NCI-H146 treated with DMSO at 0.1 percent for 48 hours (cell line): ENCODE measurements around the gene CTIF.
"Not testable (repeated sequence)": the region's sequence is repeated elsewhere in the genome, so short reads cannot be mapped to it uniquely, and the experiment has no call there.

Source experiments
- DNase-seq: peaks from one replicate; lab custom pipeline; 2025; ENCODE audit not compliant: unreplicated experiment; lab: John Stamatoyannopoulos, UW

The CTIF gene

DNA sequence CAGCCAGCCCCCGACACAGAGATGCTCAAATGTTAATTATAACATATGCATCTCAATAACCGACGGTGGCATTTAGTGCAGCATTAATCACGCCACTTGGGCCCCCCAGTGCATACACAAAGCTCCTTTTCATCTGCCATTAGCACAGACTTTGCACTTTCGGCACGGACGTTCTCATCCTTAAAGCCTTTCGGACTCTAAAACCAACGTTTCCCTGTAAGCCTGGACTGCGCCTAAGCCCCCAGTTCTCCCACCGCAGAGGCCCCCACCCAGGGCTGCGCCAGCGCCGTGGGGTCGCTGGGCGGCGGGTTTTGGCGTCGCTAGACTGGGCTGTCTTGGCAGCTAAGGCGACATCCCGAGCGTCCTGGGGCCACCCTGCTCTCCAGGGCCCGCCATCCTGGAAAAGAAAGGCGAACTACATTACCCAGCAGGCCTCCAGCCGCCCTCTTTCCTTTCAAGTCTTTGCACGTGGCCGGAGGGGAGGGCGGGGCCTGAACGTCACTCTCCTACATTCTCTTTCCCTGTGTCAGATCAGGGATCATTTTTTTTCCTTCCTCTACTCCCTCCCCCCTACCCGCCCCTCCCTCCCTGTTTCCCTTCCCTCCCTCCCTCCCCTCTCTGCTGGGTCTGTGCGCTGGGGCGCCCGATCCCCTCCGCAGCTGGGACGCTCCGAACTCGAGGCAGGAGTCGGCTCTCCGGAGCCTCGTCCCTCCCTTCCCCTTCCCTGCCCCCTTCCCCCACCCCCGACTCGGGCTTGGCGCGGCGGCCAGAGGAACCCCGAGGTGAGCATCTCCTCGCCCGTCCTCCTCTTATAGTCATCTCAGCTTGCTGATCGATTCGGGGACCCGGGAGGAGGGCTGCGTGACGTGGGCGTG, at the start of gene CTIF:
TSS of gene CTIF (plus strand) at position 501 of the 875 bp plus-strand sequence. CDS start 80,535 bp downstream, outside the sequence.
- DNase-seq = peak; percentile 99

DNA sequence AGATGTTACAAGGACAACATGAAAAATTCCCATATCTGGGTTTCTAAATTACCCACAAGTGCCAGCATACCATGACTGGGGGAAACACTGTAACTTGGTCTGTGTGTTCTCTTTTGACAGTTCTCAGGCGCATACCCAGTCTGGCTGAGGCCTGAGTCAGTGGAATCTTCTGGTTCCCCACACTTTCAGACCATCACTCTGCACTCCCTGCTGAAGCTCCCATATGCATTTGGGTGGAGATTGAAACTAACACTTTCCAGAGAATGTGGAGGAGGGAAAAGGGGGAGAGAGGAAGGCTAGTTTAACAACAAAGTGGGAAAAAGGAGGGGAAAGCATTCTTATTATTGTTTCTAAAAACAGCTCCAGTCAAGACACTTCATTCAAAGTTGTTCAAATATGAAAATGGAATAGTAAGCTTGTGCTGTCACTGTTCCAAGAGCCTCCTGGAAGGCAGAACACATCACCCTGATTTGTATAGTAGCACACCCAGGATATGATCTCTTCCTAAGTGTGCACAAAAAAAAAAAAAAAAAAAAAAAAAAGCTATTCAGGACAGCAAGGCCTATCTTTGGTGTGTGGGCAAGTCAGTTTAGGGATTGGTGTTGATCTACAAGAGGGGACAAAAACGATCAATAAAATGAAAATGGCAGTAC, 48.1 kb upstream of the CTIF start:
- DNase-seq = no peak

DNA sequence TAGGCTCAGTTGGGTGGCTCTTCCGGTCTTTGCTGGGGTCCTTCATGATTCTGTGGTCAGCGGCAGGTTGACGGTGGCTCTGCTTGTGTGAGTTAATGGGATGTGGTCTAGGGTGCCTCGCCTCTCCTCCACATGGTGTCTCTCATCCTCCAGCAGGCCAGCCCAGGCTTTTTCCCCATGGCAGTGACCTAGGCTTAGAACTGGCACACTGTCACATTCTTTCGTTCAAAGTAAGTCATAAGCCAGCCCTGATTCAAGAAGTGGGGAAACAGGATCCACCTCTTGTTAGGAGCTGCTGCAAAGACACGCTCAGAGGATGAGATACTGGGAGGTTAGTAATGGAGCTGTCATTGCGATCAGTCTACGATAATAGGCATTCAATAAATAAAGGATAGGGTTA, 46.0 kb upstream of the CTIF start:
- no peak for DNase-seq

DNA sequence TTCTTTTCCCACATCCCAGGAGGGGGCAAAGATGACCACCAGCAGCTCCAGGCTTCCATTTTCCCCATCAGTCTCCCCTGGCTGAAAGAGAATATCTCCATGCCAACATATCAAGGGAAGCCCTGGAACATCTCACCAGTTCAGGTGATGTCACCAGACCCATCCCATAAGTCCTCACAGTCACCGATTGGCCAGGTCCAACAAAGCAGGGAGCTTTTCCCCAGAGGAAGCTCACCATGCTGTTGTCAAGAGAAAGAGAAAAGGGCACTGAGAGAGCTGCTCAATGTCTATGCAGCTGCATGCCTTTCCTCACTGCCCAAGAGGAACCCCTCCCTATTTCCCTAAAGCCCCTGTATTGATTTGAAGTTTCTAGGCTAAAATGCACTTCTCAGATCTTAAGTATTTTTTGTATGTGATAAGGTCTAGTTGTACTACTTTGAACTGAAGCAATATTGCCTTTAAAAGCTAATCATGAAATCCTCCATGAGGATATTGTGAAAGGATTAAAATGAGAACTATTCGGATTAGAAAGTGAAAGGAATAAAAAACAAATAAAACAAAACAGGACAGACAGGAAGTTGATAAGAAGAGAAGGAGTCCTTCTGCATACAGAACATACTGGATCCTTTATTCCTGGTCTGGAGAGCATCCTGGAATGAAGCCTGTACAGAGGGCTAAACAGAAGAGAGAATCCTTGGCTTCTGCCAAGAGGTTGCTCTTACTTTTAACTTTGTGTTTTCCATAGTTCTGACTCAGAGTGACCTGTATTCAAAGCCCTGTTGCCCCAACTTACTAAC, 45.2 kb upstream of the CTIF start:
- DNase-seq = peak; percentile 54

DNA sequence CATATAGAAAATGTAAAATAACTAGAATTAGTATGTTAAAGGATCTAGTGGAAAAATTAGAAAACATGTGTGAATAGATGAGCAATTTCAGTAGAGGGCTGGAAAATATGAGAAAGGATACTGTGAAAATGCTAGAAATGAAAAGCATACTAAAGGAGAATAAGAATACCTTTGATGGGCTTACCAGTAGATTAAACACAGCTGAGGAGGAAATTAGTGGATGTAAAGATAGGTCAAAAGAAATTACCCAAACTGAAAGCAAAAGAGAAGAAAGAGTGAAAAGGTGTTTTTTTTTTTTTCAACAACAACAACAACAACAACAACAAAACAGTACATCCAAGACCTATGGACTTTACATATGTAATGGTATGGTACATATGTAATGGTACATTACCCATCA, 41.0 kb upstream of the CTIF start:
- no peak for DNase-seq

DNA sequence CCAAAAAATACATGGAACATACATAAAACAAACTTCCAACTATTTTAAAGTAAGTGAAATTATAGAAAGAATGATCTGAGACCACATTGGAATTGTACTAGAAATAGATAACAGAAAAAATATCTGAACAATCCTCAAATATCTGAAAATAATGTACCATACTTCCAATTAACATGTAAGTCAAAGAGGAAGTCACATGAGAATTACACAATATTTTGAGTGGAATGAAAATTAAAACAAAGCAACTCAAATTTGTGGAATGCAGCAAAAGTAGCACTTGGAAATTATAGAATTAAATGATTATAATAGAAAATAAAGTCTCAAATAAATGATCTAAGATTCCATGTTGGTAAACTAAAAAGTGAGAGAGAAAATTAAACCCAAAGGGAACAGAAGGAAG, 38.3 kb upstream of the CTIF start:
- no peak for DNase-seq

DNA sequence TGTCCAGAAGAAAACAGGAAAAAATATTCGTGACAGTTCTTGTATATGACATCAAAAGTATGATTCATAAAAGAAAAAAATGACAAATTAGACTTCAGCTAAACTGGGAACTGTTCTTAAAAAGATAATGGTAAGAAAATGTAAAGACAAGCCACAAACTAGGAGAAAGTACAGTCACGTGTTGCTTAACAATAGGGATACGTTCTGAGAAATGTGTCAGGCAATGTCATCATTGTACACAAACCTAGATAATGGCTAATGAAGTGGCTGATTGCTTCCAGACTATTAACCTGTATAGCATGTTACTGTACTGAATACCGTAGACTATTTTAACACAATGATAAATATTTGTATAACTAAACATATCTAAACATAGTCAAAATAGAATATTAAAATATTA, 35.9 kb upstream of the CTIF start:
- no peak for DNase-seq

DNA sequence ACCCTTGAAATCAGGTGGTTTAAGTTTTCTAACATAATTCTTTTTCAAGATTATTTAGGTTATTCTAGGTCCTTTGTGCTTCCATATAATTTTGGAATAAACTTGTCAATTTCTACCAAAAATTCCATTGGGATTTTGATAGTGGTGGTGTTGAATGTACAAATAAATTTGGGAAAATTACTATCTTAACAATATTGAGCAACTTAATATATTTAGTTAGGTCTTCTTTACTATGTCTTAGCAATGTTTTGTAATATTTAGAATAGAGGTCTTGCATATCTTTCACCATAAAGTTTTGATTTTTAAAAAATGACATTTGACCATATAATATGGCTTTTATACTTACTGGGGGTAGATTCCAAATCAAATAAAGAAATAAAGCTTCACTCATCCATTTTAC, 34.0 kb upstream of the CTIF start:
- DNase-seq = no peak

DNA sequence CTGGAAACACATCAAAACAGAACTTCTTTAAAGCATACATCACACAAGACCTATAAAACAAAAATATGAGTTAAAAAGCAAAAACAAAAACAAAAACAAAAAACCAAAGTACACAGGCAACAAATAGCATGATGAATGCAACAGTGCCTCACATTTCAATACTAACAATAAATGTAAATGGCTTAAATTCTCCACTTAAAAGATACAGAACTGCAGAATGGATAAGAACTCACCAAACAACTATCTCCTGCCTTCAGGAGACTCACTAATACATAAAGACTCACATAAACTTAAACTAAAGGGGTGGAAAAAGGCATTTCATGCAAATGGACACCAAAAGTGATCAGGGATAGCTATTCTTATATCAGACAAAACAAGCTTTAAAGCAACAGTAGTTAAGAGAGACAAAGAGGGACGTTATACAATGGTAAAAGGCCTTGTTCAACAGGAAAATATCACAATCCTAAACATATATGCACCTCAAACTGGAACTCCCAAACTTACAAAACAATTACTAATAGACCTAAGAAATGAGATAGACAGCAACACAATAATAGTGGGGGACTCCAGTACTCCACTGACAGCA, 31.8 kb upstream of the CTIF start:
- not testable (repeated sequence) for DNase-seq

DNA sequence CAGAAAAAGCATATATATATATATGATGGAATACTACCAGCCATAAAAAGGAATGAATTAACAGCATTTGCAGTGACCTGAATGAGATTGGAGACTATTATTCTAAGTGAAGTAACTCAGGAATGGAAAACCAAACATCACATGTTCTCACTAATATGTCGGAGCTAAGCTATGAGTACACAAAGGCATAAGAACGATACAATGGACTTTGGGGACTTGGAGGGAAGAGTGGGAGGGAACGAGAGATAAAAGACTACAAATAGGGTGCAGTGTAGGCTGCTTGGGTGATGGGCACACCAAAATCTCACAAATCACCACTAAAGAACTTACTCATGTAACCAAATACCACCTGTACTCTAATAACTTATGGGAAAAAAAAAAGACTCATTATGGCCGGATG, 26.3 kb upstream of the CTIF start:
- not testable (repeated sequence) for DNase-seq

DNA sequence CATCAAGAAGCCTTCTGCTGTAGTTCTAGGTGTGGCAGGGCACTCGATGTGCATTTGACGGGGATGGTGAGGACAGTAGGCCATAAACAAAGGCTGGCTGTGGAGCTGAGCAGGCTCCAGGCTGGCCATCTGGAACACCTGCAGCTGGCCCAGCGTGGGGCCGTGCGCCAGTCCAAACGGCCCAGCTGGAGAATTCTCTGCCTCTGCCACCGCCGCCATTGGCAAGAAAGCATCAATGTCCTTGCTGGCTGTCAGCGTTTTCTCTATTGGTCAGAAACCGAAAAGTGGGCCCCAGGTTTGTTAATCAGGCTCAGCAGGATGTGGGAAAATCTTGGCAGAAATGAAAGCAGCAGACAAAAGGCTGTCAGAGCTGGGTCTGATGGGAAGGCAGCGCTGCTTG, 24.0 kb upstream of the CTIF start:
- peak; percentile 93 for DNase-seq

DNA sequence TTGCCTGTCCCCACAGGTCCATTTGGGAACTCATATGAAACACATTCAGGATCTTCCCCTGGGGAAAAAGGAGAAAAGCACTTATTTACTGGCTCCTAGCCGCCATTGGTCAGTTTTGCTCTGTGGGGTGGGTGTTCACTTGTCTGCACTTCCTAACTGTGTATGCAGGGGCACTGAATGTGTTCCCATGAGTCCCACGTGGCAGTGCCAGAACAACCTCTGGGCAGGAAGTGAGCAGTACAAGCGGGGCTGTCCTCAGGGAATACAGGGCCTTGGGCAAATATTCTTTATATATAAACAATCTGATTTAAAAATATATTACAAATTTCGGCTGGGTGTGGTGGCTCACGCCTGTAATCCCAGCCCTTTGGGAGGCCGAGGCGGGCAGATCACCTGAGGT, 21.8 kb upstream of the CTIF start:
- no peak for DNase-seq

DNA sequence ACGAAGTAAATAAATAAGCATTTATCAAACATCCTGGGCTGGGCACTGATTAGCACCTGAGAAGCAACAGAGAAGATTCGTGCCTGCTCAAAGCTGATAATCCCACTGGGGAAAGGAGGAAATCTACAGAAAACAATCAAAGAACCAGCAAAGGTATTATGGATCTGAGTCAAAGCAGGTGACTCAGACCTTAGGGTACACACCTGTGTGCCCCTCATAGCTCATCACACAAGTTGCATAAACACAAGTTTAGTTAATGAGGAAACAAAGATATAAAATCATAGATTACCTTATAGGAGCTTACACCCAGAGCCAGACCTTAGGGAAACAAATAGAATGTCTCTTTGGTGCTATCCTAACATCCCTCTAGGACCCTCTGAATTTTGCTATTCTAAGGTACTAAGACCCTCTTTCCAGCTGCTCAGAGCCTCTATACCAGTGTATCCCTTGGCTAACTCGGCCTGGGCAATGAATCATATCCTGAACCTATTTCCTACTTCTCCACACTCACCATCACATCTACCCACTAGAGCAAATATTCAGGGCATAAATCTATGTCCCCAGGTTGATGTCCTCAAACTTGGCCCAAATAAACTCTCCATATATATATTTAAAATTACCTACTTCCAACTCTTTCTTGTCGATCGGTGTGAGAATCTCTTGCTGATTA, 19.3 kb upstream of the CTIF start:
- DNase-seq = no peak

DNA sequence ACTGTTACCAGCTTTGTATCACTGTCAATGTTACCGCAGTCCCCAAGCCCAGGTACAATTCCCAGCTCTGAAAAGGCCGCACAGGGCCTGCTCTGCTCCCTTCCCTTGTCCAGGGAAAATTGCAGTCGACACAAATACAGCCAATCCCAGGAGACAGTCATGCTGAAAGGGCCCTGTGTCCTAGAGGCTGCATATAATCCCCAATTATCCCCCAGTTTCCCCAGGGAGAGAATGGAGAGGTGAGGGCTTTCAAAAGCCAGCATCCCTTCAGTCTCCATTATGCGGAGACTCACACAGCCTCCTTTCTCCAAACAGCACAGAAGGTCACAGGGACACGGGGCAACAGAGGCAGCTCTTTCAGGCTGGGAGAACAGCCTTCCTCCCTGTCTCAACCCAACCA, 17.1 kb upstream of the CTIF start:
- no peak for DNase-seq

DNA sequence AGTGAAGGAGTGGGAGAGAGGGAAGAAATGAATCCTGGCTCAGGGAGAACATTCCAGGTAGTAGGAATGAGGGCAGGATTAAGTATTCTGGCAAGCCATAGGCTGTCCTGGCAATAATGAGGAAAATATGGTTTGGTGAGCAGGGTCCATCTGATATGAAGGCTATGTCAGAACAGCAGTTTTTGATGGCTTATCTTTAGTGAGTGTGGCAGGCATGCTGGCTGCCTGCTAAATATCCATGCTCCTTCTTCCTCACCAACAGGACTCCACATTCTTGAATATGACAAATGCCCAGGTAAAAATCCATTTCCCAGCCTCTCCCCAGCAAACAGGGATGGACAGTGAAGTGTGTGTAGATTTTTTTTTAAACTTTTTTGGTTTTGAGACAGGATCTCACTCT, 13.2 kb upstream of the CTIF start:
- no peak for DNase-seq

DNA sequence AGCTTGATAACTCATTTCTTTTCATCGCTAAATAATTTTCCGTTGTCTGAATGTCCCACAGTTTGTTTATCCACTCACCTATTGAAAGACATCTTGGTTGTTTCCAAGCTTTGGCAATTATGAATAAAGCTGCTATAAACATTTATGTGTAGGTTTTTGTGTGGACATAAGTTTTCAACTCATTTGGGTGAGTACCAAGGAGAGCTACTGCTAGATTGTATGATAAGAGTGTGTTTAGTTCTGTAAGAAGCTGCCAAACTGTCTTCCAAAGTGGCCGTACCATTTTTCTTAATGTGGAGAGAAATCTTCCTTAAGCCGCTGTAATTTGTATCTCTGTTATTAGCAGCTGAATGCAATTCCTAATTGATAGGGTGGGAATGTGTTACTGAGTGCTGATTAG, 11.4 kb upstream of the CTIF start:
- no peak for DNase-seq

DNA sequence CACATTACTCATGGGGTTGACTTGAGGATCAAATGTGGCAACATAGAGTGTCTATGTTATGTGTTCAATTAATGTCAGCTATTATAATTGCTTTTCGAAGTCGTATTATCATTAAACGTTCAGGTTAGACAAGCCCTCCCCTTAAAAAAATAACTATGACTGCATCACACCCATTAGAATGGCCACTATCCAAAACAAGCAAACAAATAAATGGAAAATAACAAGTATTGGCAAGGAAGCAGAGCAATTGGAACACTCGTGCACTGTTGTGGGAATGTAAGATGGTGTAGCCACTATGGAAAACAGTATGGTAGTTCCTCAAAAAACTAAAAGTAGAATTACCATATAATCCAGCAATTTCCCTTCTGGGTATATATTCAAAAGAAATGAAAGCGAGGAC, 10.0 kb upstream of the CTIF start:
- no peak for DNase-seq

DNA sequence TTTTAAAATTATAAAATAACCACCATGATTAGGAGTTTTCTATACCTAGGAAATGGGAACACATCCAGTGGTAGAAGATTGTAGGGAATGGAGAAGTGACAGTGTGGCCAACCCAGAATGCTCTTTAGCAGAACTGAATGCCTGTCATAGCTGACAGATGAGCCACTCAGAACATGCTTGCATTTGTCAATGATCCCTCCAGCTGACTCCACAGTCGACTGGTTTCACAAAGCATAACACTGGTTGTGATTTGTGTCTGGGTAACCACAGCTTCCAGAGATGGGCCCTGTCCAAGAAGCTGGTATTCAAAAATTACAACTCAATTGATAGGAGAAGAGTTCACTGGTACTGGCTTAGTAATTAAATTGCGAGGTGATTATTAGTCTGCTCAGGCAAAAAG, 9.0 kb upstream of the CTIF start:
- no peak for DNase-seq

DNA sequence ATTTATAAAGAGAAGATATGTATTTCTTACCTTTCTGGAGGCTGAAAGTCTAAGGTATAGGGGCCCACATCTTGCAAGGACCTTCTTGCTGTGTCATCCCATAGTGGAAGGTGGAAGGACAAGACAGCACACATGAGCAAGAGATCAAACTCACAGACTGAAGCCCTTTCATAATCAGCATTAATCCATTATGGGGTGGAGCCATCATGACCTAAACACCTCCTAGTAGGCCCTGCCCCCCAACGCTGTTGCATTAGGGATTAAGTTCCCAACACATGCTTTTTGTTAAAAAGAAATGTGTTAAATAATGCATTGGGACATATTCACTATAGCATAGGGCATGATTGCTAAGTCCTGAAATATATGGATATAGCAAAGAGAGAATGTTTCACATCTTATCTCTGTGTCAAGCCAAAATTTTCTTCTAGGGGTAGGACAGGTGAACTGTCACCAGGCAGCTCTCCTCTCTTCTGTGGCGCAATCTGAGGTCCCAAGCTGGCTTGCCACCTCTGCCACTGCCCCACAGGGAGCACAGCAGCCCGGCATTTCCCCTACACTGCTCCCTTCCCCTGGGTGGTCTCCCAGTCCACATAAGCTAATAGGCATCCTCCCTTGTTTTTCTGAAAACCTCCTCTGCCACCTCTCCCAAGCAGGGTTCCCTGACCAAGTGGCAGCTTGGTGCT, 8.3 kb upstream of the CTIF start:
- no peak for DNase-seq

DNA sequence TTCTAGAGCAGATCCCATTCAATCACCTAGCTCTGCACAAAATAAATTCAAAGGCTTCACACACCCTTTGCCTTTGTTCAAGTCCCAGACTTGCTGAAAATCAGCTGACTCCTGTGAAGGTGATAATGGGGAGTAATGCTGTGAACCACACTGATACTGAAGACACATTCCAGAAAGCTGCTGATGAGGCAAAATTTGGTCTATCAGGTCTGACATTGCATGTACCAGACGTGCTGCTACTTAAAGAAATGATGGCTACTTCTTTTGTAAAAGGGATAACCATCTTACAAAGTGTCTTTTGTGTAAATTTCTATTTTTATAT, 7.8 kb upstream of the CTIF start:
- no peak for DNase-seq
